Right lung (tissue), 5 donors: ENCODE measurements around the gene EPHB3. TPM values are rescaled to one million over a fixed set of nuclear protein-coding genes. Genes with fewer than 3 reads are reported as not detected.
"Not testable (repeated sequence)": the region's sequence is repeated elsewhere in the genome, so short reads cannot be mapped to it uniquely, and the experiment has no call there.

Experiments
- DNase-seq, 2 donors: peaks; one replicate each; pipeline ENCODE4 v3.0.0-alpha.2; 2013
- polyA plus RNA-seq, 5 donors: library from polyadenylated mRNA; unstranded; fragments of 120-200 nt; gene quantifications; one replicate each; pipeline versions ENCODE4 v1.2.1 to v1.2.3, GENCODE V29; 2013; ENCODE audit warnings: inconsistent platforms in 1 of 5, low replicate concordance in 1 of 5; ENCODE audit not compliant: insufficient read length in 5 of 5, insufficient read depth in 1 of 5

Gene EPHB3
- polyA plus RNA-seq, 5 donors: 17.7 to 35.0 (median 25.2) TPM

DNA sequence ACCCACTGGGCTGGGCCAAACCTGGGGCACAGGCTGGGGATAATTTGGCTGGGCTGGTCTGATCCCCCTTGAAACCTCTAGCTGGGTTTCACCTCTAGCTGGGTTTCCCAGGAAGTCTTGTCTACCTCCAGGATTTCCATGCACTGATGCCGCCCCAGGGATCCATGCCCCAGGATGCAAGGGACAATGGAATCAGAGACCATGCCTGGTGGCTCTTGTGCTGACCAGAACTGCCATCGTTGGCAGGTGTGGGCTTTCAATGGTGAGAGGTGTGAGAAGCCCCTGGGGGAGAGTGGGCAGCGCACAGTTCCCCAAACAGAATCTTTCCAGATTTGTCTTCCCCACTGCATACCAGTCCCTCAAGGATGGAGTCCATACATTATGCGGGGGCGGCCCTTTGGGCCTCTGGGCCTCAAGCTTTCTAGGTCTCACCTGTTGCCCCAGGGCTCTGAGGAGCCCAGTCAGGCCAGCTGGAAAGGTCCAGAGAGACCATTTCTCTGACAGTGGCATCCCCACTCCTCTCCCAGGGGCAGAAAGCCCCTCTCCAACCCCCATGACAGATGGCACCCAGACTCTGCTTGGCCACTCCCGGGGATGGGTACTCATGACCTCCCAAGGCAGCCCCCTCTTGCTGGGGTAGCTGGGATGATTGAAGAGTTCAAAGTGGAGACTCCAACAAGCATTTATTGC is 35.4 kb downstream of the EPHB3 start:
- DNase-seq: no peak

DNA sequence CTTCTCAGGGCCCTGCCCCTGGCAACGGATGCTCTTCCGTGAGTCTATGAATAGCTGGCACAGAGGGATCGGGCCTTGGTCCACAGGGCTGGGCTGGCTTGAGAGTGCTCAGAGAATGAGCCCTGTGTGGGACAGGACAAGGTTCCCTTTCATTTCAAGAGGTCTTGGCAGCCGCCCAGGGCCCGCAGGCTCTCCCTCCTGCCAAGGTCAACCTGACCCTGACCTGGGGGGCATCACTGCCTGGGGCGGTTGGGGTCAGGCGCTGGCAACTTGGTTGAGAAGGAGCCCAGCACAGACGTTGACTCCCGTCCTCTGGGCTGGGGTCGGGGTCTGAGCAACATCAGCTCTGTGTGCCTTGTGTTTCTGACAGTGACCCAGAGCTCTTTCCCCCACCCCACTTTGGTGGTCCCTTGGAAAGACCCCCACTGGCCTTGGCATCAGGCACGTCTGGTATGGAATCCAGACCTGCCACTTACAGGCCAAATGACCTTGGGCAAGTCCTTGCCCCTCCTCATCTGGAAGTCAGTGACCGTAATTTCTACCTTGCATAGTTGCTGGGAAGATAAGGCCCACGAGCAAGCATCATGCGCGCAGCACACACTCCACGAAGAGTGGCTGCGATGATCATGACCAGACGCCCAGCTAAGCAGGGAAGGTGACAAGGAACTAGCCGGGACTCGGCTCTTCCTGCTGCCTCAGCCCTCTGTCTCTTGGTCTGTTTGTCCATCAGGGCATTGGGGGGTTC is 36.4 kb downstream of the EPHB3 start:
- DNase-seq: no peak

DNA sequence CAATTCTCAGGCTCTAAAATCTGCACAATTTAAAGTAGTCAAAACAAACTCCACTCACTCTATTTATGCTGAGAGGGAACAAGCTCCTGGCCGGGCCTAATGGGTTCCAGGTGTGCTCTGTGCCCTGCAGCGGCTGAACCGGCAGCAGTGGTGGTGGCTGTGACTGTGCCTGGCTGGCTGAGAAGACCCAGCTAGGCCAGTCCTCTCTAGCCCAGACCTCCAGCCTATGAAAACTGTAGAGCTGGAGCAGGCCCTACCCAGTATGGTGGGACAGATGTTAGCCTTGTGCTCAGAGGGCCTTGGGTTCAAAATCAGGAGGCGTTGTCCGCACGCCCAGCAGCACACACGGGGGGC is 37.0 kb downstream of the EPHB3 start:
- DNase-seq: no peak

DNA sequence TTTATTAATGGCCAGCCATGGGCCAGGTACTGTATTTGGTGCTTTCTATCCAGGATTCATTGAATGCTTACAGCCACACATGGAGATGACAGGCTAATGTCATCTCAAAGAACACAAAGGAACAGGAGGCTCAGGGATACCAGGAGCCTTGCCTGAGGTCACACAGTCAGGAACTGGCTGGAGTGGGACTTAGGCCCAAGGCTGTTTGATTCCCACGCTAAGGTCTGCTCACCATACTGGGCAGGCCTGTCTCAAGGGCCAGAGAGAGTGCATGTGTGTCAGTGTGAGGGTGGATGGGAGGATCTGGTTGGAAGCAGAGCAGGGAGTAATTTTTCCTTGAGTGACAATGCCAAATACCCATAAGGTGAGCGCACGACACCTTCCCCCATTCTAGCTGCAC is 37.6 kb downstream of the EPHB3 start:
- DNase-seq: no peak

DNA sequence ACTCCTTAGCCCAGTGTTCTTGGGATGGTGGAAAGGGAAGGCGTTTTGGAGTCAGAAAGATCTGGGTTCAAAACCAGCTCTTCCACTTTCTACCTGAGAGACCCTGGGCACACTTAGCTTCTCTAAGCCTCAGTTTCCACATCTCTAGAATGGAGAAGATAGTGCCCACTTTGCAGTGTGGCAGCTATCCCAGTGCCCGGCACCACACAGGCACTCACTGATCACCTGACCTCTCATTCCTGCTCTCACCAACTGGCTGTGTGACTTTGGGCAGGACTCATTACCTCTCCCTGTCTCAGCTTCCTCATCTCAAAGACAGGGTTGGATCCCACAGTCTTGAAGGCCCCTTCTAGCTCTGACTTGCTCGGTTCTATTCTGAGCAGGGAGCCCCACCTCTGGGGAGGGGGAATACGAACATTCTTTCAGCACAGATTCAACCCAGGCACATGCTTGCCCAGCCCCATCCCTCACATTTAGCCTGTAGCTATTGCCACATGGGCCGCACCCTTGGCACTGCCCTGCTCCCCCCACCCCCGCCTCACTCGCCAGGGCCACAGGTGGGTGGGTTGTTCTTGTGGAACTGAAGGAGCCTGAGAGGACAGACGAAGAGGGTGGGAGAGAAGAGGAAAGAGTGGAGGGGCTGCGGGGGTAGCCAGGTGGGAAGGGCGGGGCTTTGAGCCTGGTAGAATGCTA is 39.2 kb downstream of the EPHB3 start:
- DNase-seq: no peak

DNA sequence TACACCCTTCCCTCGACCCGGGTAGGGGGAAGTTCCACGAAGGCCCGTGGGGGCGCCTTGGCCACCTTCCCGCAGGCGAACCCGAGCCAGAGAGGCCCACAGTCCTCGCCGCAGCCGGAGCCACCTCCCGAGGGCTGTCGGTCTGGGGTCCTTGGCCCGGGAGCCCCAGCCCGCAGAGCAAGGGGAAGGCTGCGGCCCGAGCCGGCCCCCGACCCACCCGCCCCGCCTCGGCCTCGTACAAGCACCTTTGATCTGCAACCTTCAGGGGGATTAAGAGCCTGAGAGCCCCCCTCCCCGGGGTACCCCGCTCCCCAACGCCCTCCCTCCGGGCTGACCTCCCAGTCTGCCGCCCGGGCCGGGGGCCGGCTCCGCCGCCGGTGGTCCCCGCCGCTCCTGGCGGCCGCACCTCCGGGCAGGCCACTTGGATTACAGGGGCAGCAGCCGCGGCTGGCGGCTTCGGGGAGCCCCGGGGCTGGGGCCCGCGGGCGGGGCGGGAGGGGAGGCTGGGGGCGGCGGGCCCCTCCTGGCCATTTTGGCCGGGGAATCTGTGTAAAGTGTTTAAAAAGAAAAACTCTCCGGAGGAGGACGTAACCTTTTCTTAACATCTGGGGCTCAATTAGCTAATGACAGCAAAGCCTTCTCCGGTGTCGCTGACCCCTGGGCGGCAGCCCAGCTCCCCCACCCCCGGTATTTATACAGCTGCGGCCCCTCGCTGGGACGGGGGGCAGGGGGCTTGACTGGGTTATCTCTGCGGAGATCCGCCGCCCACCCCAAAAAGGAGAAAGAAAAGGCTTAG is 40.2 kb downstream of the EPHB3 start:
- no peak for DNase-seq

DNA sequence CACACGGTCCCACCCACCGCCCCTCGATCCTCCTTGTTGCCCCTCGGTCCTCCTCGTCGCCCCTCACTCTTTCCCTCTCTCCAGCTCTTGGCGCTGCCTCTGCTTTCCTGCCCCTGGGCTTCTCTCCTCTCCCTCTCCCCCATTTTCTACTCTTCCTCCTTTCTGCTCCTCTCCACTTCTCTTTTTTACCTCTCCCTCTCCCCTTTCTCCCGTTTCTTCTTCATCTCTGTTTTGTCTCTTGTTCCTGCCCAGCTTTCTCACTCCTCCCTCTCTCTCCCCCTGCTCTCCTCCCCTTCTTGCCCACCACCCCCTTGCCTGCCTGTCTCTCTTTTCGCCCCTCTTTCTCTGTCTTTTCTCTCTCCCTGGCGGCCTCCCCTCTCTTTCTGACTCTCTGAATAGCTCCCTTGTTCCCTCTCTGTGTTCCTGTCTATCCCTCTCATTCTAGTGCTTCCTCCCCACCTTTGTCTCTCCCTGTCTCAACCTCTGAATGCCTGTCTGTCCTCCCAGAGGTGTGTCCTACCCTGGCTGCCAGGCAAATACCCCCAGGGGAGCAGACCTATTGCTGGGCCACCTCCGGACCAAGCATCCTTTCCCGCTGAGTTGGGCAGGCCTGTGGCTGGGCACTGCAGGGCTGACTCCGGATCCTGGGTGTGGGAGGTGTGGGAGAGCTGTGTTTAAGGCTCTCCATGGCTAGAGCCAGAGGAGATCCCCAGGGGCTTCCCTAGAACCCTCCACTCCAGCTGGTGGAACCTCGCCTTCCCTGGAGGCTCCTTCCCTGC is 41.0 kb downstream of the EPHB3 start:
- DNase-seq: no peak

GRCh38 chr3:184603151-184604030 is 41.8 kb downstream of the EPHB3 start:
- no peak for DNase-seq

DNA sequence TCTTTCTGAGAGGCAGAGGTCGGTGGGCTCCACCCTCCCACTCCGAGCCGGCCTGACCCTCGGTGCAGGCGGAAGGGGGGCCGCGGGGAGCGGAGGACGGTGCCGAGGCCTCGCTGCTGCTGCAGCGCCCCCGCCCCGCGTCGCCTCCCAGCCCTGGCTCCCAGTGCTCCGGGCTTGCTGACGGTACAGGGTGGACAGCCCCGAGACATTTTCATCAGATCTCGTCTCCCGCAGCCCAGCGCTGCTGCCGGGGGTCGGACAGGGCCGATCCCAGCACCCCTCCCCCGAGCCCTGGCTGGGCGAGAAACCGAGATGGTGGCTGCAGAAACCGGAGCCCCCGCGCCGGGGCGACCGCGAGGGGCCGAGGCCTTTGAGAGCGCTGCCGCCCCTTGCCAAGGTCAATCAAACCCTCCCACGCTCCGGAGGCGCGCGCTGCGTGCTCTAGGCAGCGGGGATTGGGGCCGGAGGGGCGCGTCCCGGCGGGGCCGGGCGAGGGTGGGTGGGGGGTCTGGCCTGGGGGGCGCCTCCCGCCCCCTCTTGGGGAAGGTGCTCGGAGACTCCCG is 42.5 kb downstream of the EPHB3 start:
- DNase-seq: no peak

DNA sequence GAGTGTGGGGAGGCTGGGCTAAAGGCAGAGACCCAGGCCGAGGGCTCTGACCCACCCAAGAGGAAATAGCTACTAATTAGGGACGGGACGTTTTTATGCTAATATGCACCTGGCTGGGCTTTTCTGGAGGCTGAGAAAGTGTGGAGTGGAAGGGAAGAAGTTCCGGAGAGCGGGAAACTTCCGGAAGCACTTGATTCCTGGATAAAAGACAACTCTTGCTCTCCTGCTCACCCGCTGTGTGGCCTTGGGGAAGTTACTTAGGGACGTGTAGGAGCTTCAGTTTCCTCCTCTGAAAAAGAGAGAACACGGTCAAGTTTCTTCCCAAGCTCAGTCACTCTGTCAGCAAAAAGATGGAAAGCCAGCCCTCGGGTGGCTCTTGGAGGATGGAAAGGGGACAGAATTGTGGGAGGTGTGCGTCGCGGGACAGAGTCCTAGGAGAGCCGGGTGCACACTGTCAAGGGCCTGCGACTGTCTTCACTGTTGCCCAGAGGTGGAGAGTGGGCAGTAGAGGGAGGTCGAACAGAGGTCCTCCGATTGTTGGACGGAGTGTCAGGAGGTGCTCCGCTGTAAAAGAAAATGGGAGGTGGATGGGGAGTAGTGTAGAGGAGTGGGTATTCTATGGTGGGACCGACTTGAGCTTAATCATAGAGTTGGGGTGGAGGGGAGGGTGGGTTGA is 43.2 kb downstream of the EPHB3 start:
- DNase-seq: no peak

- DNase-seq: no peak
Measured at GRCh38 chr3:184608209-184608608, 46.6 kb downstream of the EPHB3 start.

- no peak for DNase-seq
Measured at GRCh38 chr3:184609476-184610244, 48.1 kb downstream of the EPHB3 start.

- no peak for DNase-seq
Measured at GRCh38 chr3:184610245-184610871, 48.8 kb downstream of the EPHB3 start.

- DNase-seq: no peak
Measured at GRCh38 chr3:184611607-184612281, 50.2 kb downstream of the EPHB3 start.

GRCh38 chr3:184615396-184615795 is 53.8 kb downstream of the EPHB3 start:
- DNase-seq: no peak

GRCh38 chr3:184616436-184616835 is 54.9 kb downstream of the EPHB3 start:
- DNase-seq: no peak

GRCh38 chr3:184617306-184617705 is 55.7 kb downstream of the EPHB3 start:
- not testable (repeated sequence) for DNase-seq
